ENCODE results near the gene SLC7A5.
"Not testable (repeated sequence)": the region's sequence is repeated elsewhere in the genome, so short reads cannot be mapped to it uniquely, and the experiment has no call there.

The SLC7A5 gene

GRCh38 chr16:87834005-87834667 lies 35.2 kb downstream of the SLC7A5 start:
- no peak for DNase-seq (ENCODE audit: low read depth)

GRCh38 chr16:87833548-87833947 lies 35.8 kb downstream of the SLC7A5 start:
- DNase-seq (ENCODE audit: low read depth): no peak

GRCh38 chr16:87832741-87833502 lies 36.4 kb downstream of the SLC7A5 start:
- DNase-seq (ENCODE audit: low read depth): no peak

- no peak for DNase-seq (ENCODE audit: low read depth)
These were observed 37.2 kb downstream of the SLC7A5 start for GRCh38 chr16:87832137-87832527.

GRCh38 chr16:87831421-87832136 lies 37.7 kb downstream of the SLC7A5 start:
- no peak for DNase-seq (ENCODE audit: low read depth)

GRCh38 chr16:87830673-87831420 lies 38.5 kb downstream of the SLC7A5 start:
- no peak for DNase-seq (ENCODE audit: low read depth)

GRCh38 chr16:87829988-87830672 lies 39.2 kb downstream of the SLC7A5 start:
- no peak for DNase-seq (ENCODE audit: low read depth)

- DNase-seq (ENCODE audit: low read depth): no peak
These were observed 39.7 kb downstream of the SLC7A5 start for GRCh38 chr16:87829622-87829980.

GRCh38 chr16:87828907-87829621 lies 40.2 kb downstream of the SLC7A5 start:
- no peak for DNase-seq (ENCODE audit: low read depth)

GRCh38 chr16:87828071-87828906 lies 41.0 kb downstream of the SLC7A5 start:
- peak; percentile 26 for DNase-seq (ENCODE audit: low read depth)

- not testable (repeated sequence) for DNase-seq (ENCODE audit: low read depth)
These were observed 41.8 kb downstream of the SLC7A5 start for GRCh38 chr16:87827588-87827915.

GRCh38 chr16:87826798-87827587 lies 42.3 kb downstream of the SLC7A5 start:
- no peak for DNase-seq (ENCODE audit: low read depth)

- DNase-seq (ENCODE audit: low read depth): not testable (repeated sequence)
These were observed 42.9 kb downstream of the SLC7A5 start for GRCh38 chr16:87826407-87826797.

- not testable (repeated sequence) for DNase-seq (ENCODE audit: low read depth)
These were observed 43.5 kb downstream of the SLC7A5 start for GRCh38 chr16:87825842-87826120.

- DNase-seq (ENCODE audit: low read depth): no peak
These were observed 44.1 kb downstream of the SLC7A5 start for GRCh38 chr16:87824991-87825841.

GRCh38 chr16:87824016-87824990 lies 45.0 kb downstream of the SLC7A5 start:
- no peak for DNase-seq (ENCODE audit: low read depth)

GRCh38 chr16:87823181-87823929 lies 46.0 kb downstream of the SLC7A5 start:
- no peak for DNase-seq (ENCODE audit: low read depth)

Data from activated T-cell treated with anti-CD3 and anti-CD28 coated beads for 24 hours (primary cell).